ENCODE measurements around the gene HOOK2. TPM values are rescaled to one million over a fixed set of nuclear protein-coding genes. Genes with fewer than 3 reads are reported as not detected.

Gene HOOK2
- total and polyA plus RNA-seq, 9 of the 15 experiments (the other 6 are each of a cell fraction or from before 2014, with no cell fraction given), result 1.3 to 17.2 (median 9.9) TPM

- TF ChIP-seq MGA (IDR thresholded peaks at IDR 0.05) (peak; percentile 98), MAFF (IDR thresholded peaks at IDR 0.05; ENCODE audit: low read length) (no peak), HDAC1 (IDR thresholded peaks at IDR 0.05) (peak in 1 of 2 experiments; percentile 98; a peak in 2 of 4 replicates), SMARCA4 (IDR thresholded peaks at IDR 0.05) (no peak), NFATC3 (IDR thresholded peaks at IDR 0.05) (no peak), PTTG1 (tag; IDR thresholded peaks at IDR 0.05; ENCODE audit: low read depth) (no peak), CREM (IDR thresholded peaks at IDR 0.05; ENCODE audit: low read depth) (peak; percentile 97), ESRRB (CRISPR knock-in tag; IDR thresholded peaks at IDR 0.05; ENCODE audit: borderline replicate concordance) (no peak), E2F3 (CRISPR knock-in tag; IDR thresholded peaks at IDR 0.05) (0 out of 2 replicates have a peak, but pooled peaks have one; percentile 73), FOXP1 (CRISPR knock-in tag; IDR thresholded peaks at IDR 0.05) (peak; percentile 34; the same call in 1 of the 2 replicates), ZNF551 (CRISPR knock-in tag; IDR thresholded peaks at IDR 0.05) (no peak), NR2C1 (IDR thresholded peaks at IDR 0.05) (peak; percentile 69), NR2C1 (tag; IDR thresholded peaks at IDR 0.05) (no peak), ZNF282 (CRISPR knock-in tag; IDR thresholded peaks at IDR 0.05) (no peak), RFX7 (CRISPR knock-in tag; IDR thresholded peaks at IDR 0.05) (no peak), RNF2 (IDR thresholded peaks at IDR 0.05) (peak; percentile 66; the same call in 1 of the 2 replicates), ETV5 (CRISPR knock-in tag; IDR thresholded peaks at IDR 0.05; ENCODE audit: low read depth) (peak; percentile 85)
- TF ChIP-seq, protein P1, sequence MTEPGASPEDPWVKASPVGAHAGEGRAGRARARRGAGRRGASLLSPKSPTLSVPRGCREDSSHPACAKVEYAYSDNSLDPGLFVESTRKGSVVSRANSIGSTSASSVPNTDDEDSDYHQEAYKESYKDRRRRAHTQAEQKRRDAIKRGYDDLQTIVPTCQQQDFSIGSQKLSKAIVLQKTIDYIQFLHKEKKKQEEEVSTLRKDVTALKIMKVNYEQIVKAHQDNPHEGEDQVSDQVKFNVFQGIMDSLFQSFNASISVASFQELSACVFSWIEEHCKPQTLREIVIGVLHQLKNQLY (CRISPR knock-in tag; conservative IDR thresholded peaks at IDR 0.05), result no peak
Observed at GRCh38 chr19:12806242-12807081, 31.1 kb upstream of the HOOK2 start, which contains the start of gene RNASEH2A (continued).
